HepG2 (cell line): ENCODE measurements around the gene POLN. TPM values are rescaled to one million over a fixed set of nuclear protein-coding genes. Genes with fewer than 3 reads are reported as not detected.

ENCODE experiments used
- ARHGAP35 ChIP-seq: sonication (generic); formaldehyde crosslinking; IDR thresholded peaks from 2 replicates; pipeline ENCODE4 v1.9.0; 2022; ENCODE audit warnings: mild to moderate bottlenecking, inconsistent platforms, moderate library complexity, missing genetic modification reagents, borderline replicate concordance
- CBX1 ChIP-seq: IDR thresholded peaks from one replicate; pipeline ENCODE4 v1.6.1; 2016; ENCODE audit warnings: antibody characterized with exemption, low read depth
- CCAR2 ChIP-seq: fragments of 200-400 bp; formaldehyde crosslinking; optimal IDR thresholded peaks from 2 replicates; pipeline ENCODE3; 2018; ENCODE audit warnings: low read depth, mild to moderate bottlenecking, low read length, moderate library complexity
- FOXP1 ChIP-seq, 2 experiments: fragments of 450-650 bp in 1 of 2; IDR thresholded peaks; 2 replicates each; pipeline ENCODE4 v1.6.1; 2017 to 2018; ENCODE audit warnings: antibody characterized with exemption in 1 of 2
- IKZF4 ChIP-seq: sonication (generic); formaldehyde crosslinking; IDR thresholded peaks from 2 replicates; pipeline ENCODE4 v1.5.1; 2020; ENCODE audit warnings: borderline replicate concordance, mild to moderate bottlenecking, low read depth, missing genetic modification reagents; ENCODE audit errors: not compliant biosample characterization
- JARID2 ChIP-seq: sonication (generic); formaldehyde crosslinking; IDR thresholded peaks from 2 replicates; pipeline ENCODE4 v1.8.1; 2023; ENCODE audit warnings: missing genetic modification reagents, inconsistent platforms; ENCODE audit not compliant: insufficient replicate concordance
- LCORL ChIP-seq, 2 experiments: fragments of 450-650 bp in 1 of 2; sonication (generic) in 1 of 2; formaldehyde crosslinking in 1 of 2; IDR thresholded peaks; 2 replicates each; pipeline versions ENCODE4 v1.5.0 to v1.6.1; 2017 to 2020; ENCODE audit warnings: antibody characterized with exemption in 1 of 2, missing genetic modification reagents in 1 of 2
- MAFF ChIP-seq: IDR thresholded peaks from 2 replicates; pipeline ENCODE4 v1.6.1; 2011; ENCODE audit warnings: low read depth, low read length, improper control_type of control experiment
- NCOA5 ChIP-seq: sonication (generic); formaldehyde crosslinking; IDR thresholded peaks from 2 replicates; pipeline ENCODE4 v1.4.0; 2020; ENCODE audit warnings: missing genetic modification reagents
- NFATC3 ChIP-seq: sonication (generic); formaldehyde crosslinking; IDR thresholded peaks from 2 replicates; pipeline ENCODE4 v1.5.1; 2020; ENCODE audit warnings: mild to moderate bottlenecking, missing genetic modification reagents
- NFRKB ChIP-seq: fragments of 450-650 bp; IDR thresholded peaks from 2 replicates; pipeline ENCODE4 v1.6.1; 2017
- NR1H2 ChIP-seq: sonication (generic); formaldehyde crosslinking; IDR thresholded peaks from 2 replicates; pipeline ENCODE4 v1.8.1; 2022; ENCODE audit warnings: low read depth, missing genetic modification reagents, borderline replicate concordance
- PREB ChIP-seq: sonication (generic); formaldehyde crosslinking; IDR thresholded peaks from 2 replicates; pipeline ENCODE4 v1.4.0; 2020; ENCODE audit warnings: missing genetic modification reagents
- RFX1 ChIP-seq: fragments of 450-650 bp; IDR thresholded peaks from 2 replicates; pipeline ENCODE4 v1.6.1; 2017
- SETDB1 ChIP-seq: sonication (generic); formaldehyde crosslinking; IDR thresholded peaks from 2 replicates; pipeline ENCODE4 v1.5.1; 2020; ENCODE audit warnings: missing genetic modification reagents, mild to moderate bottlenecking, borderline replicate concordance
- SMARCC2 ChIP-seq: fragments of 450-650 bp; IDR thresholded peaks from 2 replicates; pipeline ENCODE4 v1.6.1; 2017; ENCODE audit warnings: antibody characterized with exemption, mild to moderate bottlenecking
- YEATS2 ChIP-seq: sonication (generic); formaldehyde crosslinking; IDR thresholded peaks from 2 replicates; pipeline ENCODE4 v1.4.0; 2020; ENCODE audit warnings: missing genetic modification reagents, borderline replicate concordance
- ZNF138 ChIP-seq: sonication (generic); formaldehyde crosslinking; IDR thresholded peaks from 2 replicates; pipeline ENCODE4 v1.5.0; 2020; ENCODE audit warnings: mild to moderate bottlenecking, low read depth, missing genetic modification reagents
- ZNF207 ChIP-seq: fragments of 450-650 bp; IDR thresholded peaks from 2 replicates; pipeline ENCODE4 v1.6.1; 2016; ENCODE audit warnings: antibody characterized with exemption, borderline replicate concordance
- ZNF276 ChIP-seq: sonication (generic); formaldehyde crosslinking; IDR thresholded peaks from 2 replicates; pipeline ENCODE4 v1.4.0; 2020; ENCODE audit warnings: mild to moderate bottlenecking, low read depth, missing genetic modification reagents
- ZNF33B ChIP-seq: sonication (generic); formaldehyde crosslinking; IDR thresholded peaks from 2 replicates; pipeline ENCODE4 v1.5.1; 2020; ENCODE audit warnings: mild to moderate bottlenecking, missing genetic modification reagents
- ZNF343 ChIP-seq: sonication (generic); formaldehyde crosslinking; IDR thresholded peaks from 2 replicates; pipeline ENCODE4 v1.4.0; 2020; ENCODE audit warnings: mild to moderate bottlenecking, missing genetic modification reagents
- ZNF530 ChIP-seq: sonication (generic); formaldehyde crosslinking; IDR thresholded peaks from 2 replicates; pipeline ENCODE4 v1.5.0; 2020; ENCODE audit warnings: low read depth, mild to moderate bottlenecking, missing genetic modification reagents
- ZNF704 ChIP-seq: sonication (generic); formaldehyde crosslinking; IDR thresholded peaks from 2 replicates; pipeline ENCODE4 v1.8.1; 2023; ENCODE audit warnings: mild to moderate bottlenecking, inconsistent platforms, moderate library complexity, missing genetic modification reagents, borderline replicate concordance
- polyA plus RNA-seq, 8 experiments: library from polyadenylated mRNA; depleted of rRNA in 3 of 8; stranded (reverse) in 7 of 8; unstranded in 1 of 8; fragments of >200 nt; fragmentation: Illumina TruSeq in 4 of 8; extraction: Trizol in 4 of 8; gene quantifications; 2 replicates each; pipeline versions ENCODE4 v1.2.1 to v1.2.3, GENCODE V29; 2011 to 2016; ENCODE audit warnings: low read depth in 4 of 8, missing spikeins in 1 of 8, mixed read lengths in 1 of 8; ENCODE audit not compliant: insufficient read depth in 1 of 8
- total RNA-seq, 5 experiments: library from RNA; depleted of rRNA; stranded (reverse); fragments of >200 nt; fragmentation: Illumina TruSeq; extraction: Trizol; gene quantifications; 2 replicates each; pipeline ENCODE4 v1.2.3, GENCODE V29; 2016; ENCODE audit warnings: low read depth in 1 of 5
- TF ChIP-seq, protein P1 (sequence below): sonication (generic); formaldehyde crosslinking; IDR thresholded peaks from 2 replicates; pipeline ENCODE4 v1.5.0; 2020; ENCODE audit warnings: missing genetic modification reagents

POLN gene
- total and polyA plus RNA-seq, 2 of the 13 experiments (the other 11 are each of a cell fraction or from before 2014, with no cell fraction given), result 0.93 to 1.5 TPM

DNA sequence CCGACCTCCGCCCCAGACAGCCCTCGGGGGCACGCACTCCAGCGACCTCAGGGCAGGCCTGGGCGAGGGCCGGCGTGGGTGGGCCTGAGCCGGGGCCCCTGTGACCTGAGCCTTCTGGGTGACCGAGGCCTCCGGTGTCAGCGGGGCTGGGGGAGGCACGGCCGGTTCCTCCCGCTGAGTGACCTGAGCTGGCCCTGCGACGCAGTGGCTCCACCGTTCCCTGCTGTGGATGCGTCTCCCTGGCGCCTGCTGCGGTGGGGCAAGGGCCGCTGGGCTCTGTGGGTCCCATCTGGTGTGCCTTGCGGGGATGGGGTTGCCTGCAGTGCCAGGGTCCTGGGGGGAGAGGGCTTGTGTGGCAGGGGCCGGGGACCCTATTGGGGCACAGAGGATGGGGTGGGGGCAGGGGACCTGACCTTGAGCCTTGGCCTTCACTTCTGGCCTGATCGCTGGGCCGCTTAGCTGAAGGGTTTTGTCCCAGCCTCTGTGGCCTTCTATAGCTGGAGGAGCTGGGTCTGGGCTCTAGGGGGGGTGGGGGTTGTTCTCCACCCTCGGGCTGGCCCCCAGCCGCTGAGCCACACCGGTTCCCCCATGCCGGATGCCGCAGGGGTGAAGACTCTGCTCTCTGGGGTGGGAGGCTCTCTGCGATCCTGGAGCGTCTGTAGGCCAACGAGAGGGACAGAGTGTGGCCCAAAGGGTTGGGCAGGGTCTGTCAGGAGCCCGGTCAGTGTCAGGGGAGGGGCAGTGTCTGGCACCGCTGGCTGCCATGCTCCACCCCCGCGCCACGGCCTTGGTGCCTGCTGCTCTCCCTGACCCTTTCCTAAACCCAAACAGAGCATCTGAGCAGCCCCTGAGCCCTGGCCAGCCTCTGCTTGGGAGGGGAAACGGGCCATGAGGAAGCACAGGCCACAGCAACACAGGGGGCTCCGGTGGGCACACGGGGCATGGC is 180.5 kb downstream of the POLN start (continued):
- no peak for TF ChIP-seq NFRKB
- no peak for TF ChIP-seq MAFF
- 0 out of 2 replicates have a peak, but pooled peaks have one; percentile 35 for TF ChIP-seq ZNF33B
- no peak for TF ChIP-seq JARID2 (CRISPR knock-in tag)
- no peak for TF ChIP-seq PREB (CRISPR knock-in tag)
- no peak for TF ChIP-seq SETDB1 (CRISPR knock-in tag)
- no peak for TF ChIP-seq ZNF343 (CRISPR knock-in tag)
- no peak for TF ChIP-seq ZNF207
- no peak for TF ChIP-seq NCOA5 (CRISPR knock-in tag)
- TF ChIP-seq ZNF138 (CRISPR knock-in tag), result no peak
- TF ChIP-seq, protein P1, sequence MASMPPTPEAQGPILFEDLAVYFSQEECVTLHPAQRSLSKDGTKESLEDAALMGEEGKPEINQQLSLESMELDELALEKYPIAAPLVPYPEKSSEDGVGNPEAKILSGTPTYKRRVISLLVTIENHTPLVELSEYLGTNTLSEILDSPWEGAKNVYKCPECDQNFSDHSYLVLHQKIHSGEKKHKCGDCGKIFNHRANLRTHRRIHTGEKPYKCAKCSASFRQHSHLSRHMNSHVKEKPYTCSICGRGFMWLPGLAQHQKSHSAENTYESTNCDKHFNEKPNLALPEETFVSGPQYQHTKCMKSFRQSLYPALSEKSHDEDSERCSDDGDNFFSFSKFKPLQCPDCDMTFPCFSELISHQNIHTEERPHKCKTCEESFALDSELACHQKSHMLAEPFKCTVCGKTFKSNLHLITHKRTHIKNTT (CRISPR knock-in tag), result no peak
- TF ChIP-seq NR1H2, result no peak
- no peak for TF ChIP-seq LCORL (IDR thresholded peaks at IDR 0.05)
- peak; percentile 75; the same call in 1 of the 2 replicates for TF ChIP-seq LCORL (CRISPR knock-in tag; IDR thresholded peaks at IDR 0.05)
- no peak for TF ChIP-seq NFATC3 (CRISPR knock-in tag)
- no peak for TF ChIP-seq RFX1
- TF ChIP-seq ARHGAP35, result no peak
- TF ChIP-seq CCAR2, result no peak
- no peak for TF ChIP-seq ZNF530
- TF ChIP-seq YEATS2 (CRISPR knock-in tag), result no peak
- no peak for TF ChIP-seq FOXP1 (IDR thresholded peaks at IDR 0.05)
- no peak for TF ChIP-seq FOXP1 (CRISPR knock-in tag; IDR thresholded peaks at IDR 0.05)
- TF ChIP-seq IKZF4, result no peak
- TF ChIP-seq CBX1, result no peak
- TF ChIP-seq ZNF276 (CRISPR knock-in tag), result no peak
- TF ChIP-seq SMARCC2, result no peak
- no peak for TF ChIP-seq ZNF704
